ENCODE measurements around the gene TMEM156. TPM values are rescaled to one million over a fixed set of nuclear protein-coding genes. Genes with fewer than 3 reads are reported as not detected.

Gene TMEM156
- total RNA-seq, 2 donors from 2014 or later, result not detected

GRCh38 chr4:39029752-39030694, 2.2 kb downstream of the TMEM156 start:
- no peak for DNase-seq
- H3K9ac ChIP-seq (ENCODE audit: extremely low read depth, low read length, poor library complexity, severe bottlenecking), result no peak overlapping the region
- H3K4me1 ChIP-seq (ENCODE audit: control insufficient read depth, insufficient read depth, low read length), result no peaks in the 10 kb centered on the region
- no peak overlapping the region for H3K27ac ChIP-seq (ENCODE audit: low read depth, low read length)
- no peaks in the 10 kb centered on the region for H3K9me3 ChIP-seq (ENCODE audit: control insufficient read depth, low read length)
- Mint-ChIP-seq H3K36me3 (ENCODE audit: low read depth) (no peaks in the 10 kb centered on the region), H3K4me1 (no peaks in the 10 kb centered on the region), H3K27me3 (ENCODE audit: insufficient read depth) (no peaks in the 10 kb centered on the region), H3K4me3 (no peak overlapping the region), H3K9me3 (no peaks in the 10 kb centered on the region), H3K27ac (no peak overlapping the region)
- TF ChIP-seq CTCF (conservative IDR thresholded peaks at IDR 0.05), result no peak
- no peaks in the 10 kb centered on the region for H3K36me3 ChIP-seq (ENCODE audit: control insufficient read depth, insufficient read depth, low read length)
- H3K27me3 ChIP-seq (ENCODE audit: control insufficient read depth, insufficient read depth, low read length, poor library complexity, severe bottlenecking), result no peaks in the 10 kb centered on the region
- no peak overlapping the region for H3K4me3 ChIP-seq (ENCODE audit: low read length)

- H3K9me3 Mint-ChIP-seq, result no peaks in the 10 kb centered on the region
- Histone ChIP-seq H3K4me3 (ENCODE audit: low read length) (no peak overlapping the region), H3K9ac (ENCODE audit: extremely low read depth, low read length, poor library complexity, severe bottlenecking) (no peak overlapping the region), H3K4me1 (ENCODE audit: control insufficient read depth, insufficient read depth, low read length) (no peaks in the 10 kb centered on the region), H3K36me3 (ENCODE audit: control insufficient read depth, insufficient read depth, low read length) (no peaks in the 10 kb centered on the region), H3K27me3 (ENCODE audit: control insufficient read depth, insufficient read depth, low read length, poor library complexity, severe bottlenecking) (no peaks in the 10 kb centered on the region), H3K9me3 (ENCODE audit: control insufficient read depth, low read length) (no peaks in the 10 kb centered on the region), H3K27ac (ENCODE audit: low read depth, low read length) (no peak overlapping the region)
- H3K27ac Mint-ChIP-seq, result no peak overlapping the region
- no peak for DNase-seq
- no peaks in the 10 kb centered on the region for H3K27me3 Mint-ChIP-seq (ENCODE audit: insufficient read depth)
- H3K36me3 Mint-ChIP-seq (ENCODE audit: low read depth), result no peaks in the 10 kb centered on the region
- H3K4me3 Mint-ChIP-seq, result no peak overlapping the region
- no peaks in the 10 kb centered on the region for H3K4me1 Mint-ChIP-seq
- no peak for TF ChIP-seq CTCF (conservative IDR thresholded peaks at IDR 0.05)
Measured at GRCh38 chr4:39026096-39026495, 6.1 kb downstream of the TMEM156 start.

DNA sequence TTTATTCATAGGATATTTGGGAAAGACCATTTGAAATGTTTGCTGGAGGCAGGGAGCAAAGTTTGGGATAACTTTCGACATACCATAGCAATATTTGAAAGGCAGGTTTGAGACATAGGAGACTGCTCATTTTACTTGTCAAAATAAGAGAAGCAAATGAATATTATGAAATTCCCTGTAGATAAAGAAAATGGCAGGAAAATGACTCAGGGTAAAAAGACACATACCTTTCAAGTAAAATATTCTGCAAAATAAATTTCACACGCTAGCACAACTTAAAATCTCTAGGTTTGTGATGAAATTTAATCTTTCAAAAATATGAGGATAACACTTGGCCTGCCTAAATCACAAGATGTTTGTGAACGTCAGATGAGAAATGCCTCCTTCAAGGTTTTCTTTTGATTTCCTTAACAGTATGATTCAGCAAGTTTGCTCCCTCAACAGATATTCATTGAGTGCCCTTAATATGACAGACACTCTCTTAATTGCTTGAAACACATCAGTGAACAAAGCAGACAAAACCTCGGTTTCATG, 6.6 kb downstream of the TMEM156 start:
- no peak overlapping the region for H3K27ac Mint-ChIP-seq
- WGBS, 2 experiments (ENCODE audit: insufficient coverage in 1 of 2, insufficient read length in 1 of 2), result 92 to 94% methylated on average over 2 to 3 of the region's 4 CpGs

More for the DNA sequence above, 6.6 kb downstream of the TMEM156 start:
- Mint-ChIP-seq H3K4me1 (no peaks in the 10 kb centered on the region), H3K4me3 (no peak overlapping the region), H3K27me3 (ENCODE audit: insufficient read depth) (no peaks in the 10 kb centered on the region), H3K9me3 (no peaks in the 10 kb centered on the region), H3K36me3 (ENCODE audit: low read depth) (no peaks in the 10 kb centered on the region)
- Histone ChIP-seq H3K27ac (ENCODE audit: low read depth, low read length) (no peak overlapping the region), H3K27me3 (ENCODE audit: control insufficient read depth, insufficient read depth, low read length, poor library complexity, severe bottlenecking) (no peaks in the 10 kb centered on the region), H3K9me3 (ENCODE audit: control insufficient read depth, low read length) (no peaks in the 10 kb centered on the region), H3K4me1 (ENCODE audit: control insufficient read depth, insufficient read depth, low read length) (no peaks in the 10 kb centered on the region), H3K4me3 (ENCODE audit: low read length) (no peak overlapping the region), H3K36me3 (ENCODE audit: control insufficient read depth, insufficient read depth, low read length) (no peaks in the 10 kb centered on the region), H3K9ac (ENCODE audit: extremely low read depth, low read length, poor library complexity, severe bottlenecking) (no peak overlapping the region)
- DNase-seq, result no peak
- TF ChIP-seq CTCF (conservative IDR thresholded peaks at IDR 0.05), result no peak

Measured in endodermal cell (in vitro differentiated cells).